ENCODE data around the gene ST8SIA4.

GRCh38 chr5:100864931-100865330 is 38.2 kb downstream of the ST8SIA4 start:
- TF ChIP-seq CTCF (IDR thresholded peaks at IDR 0.05): no peak
- TF ChIP-seq EZH2 (IDR thresholded peaks at IDR 0.05; ENCODE audit: borderline replicate concordance, insufficient read depth, low read depth, low read length, poor library complexity, severe bottlenecking): no peak

All from B cell (primary cell).